Fibroblast of pulmonary artery (primary cell): ENCODE results near the gene NDST1.

Source experiments
- DNase-seq: peaks from one replicate; pipeline ENCODE4 v3.0.0-alpha.2; 2010; ENCODE audit warnings: low read depth
- H3K4me3 ChIP-seq: replicated peaks from 2 replicates; pipeline ENCODE4 v1.5.1; 2011; ENCODE audit warnings: low read depth, mild to moderate bottlenecking, control low read depth, low read length, moderate library complexity
- CTCF ChIP-seq: IDR thresholded peaks from 2 replicates; pipeline ENCODE4 v1.5.1; 2011; ENCODE audit warnings: mild to moderate bottlenecking, control low read depth, low read length, inconsistent platforms; ENCODE audit errors: missing control alignments

The NDST1 gene

GRCh38 chr5:150530423-150530822, 22.5 kb downstream of the NDST1 start:
- DNase-seq: no peak
- H3K4me3 ChIP-seq: no peak overlapping the region
- no peak for TF ChIP-seq CTCF

- H3K4me3 ChIP-seq: no peak overlapping the region
- no peak for DNase-seq
- TF ChIP-seq CTCF: no peak
Measured at GRCh38 chr5:150530951-150531588, 23.1 kb downstream of the NDST1 start.

- TF ChIP-seq CTCF: no peak
- DNase-seq: no peak
- H3K4me3 ChIP-seq: no peak overlapping the region
Measured at GRCh38 chr5:150531686-150532085, 23.8 kb downstream of the NDST1 start.

GRCh38 chr5:150532151-150532550, 24.2 kb downstream of the NDST1 start:
- no peak for DNase-seq
- no peak overlapping the region for H3K4me3 ChIP-seq
- no peak for TF ChIP-seq CTCF

- DNase-seq: no peak
- TF ChIP-seq CTCF: no peak
- no peak overlapping the region for H3K4me3 ChIP-seq
Measured at GRCh38 chr5:150532996-150533395, 25.1 kb downstream of the NDST1 start.

- DNase-seq: no peak
- no peak for TF ChIP-seq CTCF
- H3K4me3 ChIP-seq: no peak overlapping the region
Measured at GRCh38 chr5:150534811-150535210, 26.9 kb downstream of the NDST1 start.

- no peak overlapping the region for H3K4me3 ChIP-seq
- DNase-seq: no peak
- no peak for TF ChIP-seq CTCF
Measured at GRCh38 chr5:150535611-150536010, 27.7 kb downstream of the NDST1 start.
